ENCODE measurements around the gene SDK1.

DNA sequence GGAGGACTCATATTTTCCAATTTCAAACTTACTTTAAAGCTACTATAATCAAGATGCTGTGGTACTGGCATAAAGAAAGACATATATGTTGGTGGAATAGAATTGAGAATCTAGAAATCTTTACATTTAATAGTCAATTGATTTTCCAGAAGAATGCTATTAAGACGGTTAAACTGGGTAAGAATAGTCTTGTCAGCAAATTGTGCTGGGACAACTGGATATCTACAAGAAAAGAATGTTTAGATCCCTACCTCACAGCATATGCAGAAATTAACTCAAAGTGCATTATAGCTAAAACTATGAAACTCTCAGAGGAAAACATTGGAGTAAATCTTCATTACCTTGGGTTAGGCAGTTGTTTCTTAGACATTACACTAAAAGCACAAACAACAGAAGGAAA, 203.3 kb downstream of the SDK1 start:
- no peak for TF ChIP-seq POLR2A (IDR thresholded peaks at IDR 0.05)
- TF ChIP-seq, protein P1, sequence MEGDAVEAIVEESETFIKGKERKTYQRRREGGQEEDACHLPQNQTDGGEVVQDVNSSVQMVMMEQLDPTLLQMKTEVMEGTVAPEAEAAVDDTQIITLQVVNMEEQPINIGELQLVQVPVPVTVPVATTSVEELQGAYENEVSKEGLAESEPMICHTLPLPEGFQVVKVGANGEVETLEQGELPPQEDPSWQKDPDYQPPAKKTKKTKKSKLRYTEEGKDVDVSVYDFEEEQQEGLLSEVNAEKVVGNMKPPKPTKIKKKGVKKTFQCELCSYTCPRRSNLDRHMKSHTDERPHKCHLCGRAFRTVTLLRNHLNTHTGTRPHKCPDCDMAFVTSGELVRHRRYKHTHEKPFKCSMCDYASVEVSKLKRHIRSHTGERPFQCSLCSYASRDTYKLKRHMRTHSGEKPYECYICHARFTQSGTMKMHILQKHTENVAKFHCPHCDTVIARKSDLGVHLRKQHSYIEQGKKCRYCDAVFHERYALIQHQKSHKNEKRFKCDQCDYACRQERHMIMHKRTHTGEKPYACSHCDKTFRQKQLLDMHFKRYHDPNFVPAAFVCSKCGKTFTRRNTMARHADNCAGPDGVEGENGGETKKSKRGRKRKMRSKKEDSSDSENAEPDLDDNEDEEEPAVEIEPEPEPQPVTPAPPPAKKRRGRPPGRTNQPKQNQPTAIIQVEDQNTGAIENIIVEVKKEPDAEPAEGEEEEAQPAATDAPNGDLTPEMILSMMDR (IDR thresholded peaks at IDR 0.05): no peak

Measured in body of pancreas (tissue), 4 donors.